ENCODE results near the gene ORC5.

GRCh38 chr7:104230606-104231005 lies 22.8 kb upstream of the ORC5 start:
- TF ChIP-seq CTCF (IDR thresholded peaks at IDR 0.05) (no peak), POLR2A (IDR thresholded peaks at IDR 0.05) (no peak)

All from thyroid gland (tissue), 4 donors.